K562 (cell line): ENCODE data around the gene ANKMY1. TPM values are rescaled to one million over a fixed set of nuclear protein-coding genes. Genes with fewer than 3 reads are reported as not detected.

Source experiments
- ATAC-seq: fragments of 200-7000 bp; cut with Tn5 transposase; 3 replicates; pipeline ENCODE4 v1.9.1; 2020; ENCODE audit warnings: moderate library complexity
- BruUV-seq: library from RNA; stranded (reverse); fragments of 400-500 nt; replicated peaks from 2 replicates; lab custom pipeline; 2021; lab: Mats Ljungman, UMichigan
- CTCF ChIA-PET: fragments of 300-600 bp; formaldehyde crosslinking; extraction: SDS; loops from one replicate; lab custom pipeline; 2021; ENCODE audit warnings: low intra/inter-chr PET ratio; lab: Yijun Ruan, JAX
- POLR2A ChIA-PET: fragments of 300-600, 350-650 bp; sonication (Branson Sonifier 250); formaldehyde crosslinking; extraction: SDS; loops from one replicate; lab custom pipeline; 2021; ENCODE audit warnings: antibody characterized with exemption, inconsistent platforms; lab: Yijun Ruan, JAX
- DNase-seq, 4 experiments: peaks; one replicate each; pipeline versions ENCODE4 v3.0.0 to v3.0.0-alpha.2; 2011 to 2018; ENCODE audit warnings: low spot score in 3 of 4, mixed read lengths in 3 of 4; ENCODE audit errors: extremely low read depth in 1 of 4
- FAIRE-seq: peaks from 2 replicates; lab custom pipeline; 2011; peaks lifted over from hg19 to GRCh38; lab: Jason Lieb, UNC
- H2AFZ ChIP-seq: 2 replicates; pipeline ENCODE4 v1.6.0; 2011; ENCODE audit warnings: low read depth, low read length, control low read depth, inconsistent platforms
- H3K27ac ChIP-seq: fragments of 200-600 bp; 3 replicates; pipeline ENCODE4 v1.8.0; 2011; ENCODE audit warnings: low read depth, mild to moderate bottlenecking, control low read depth, inconsistent platforms, low read length, moderate library complexity, mixed read lengths; ENCODE audit errors: extremely low read depth
- H3K27me3 ChIP-seq, 2 experiments: fragments of 300-600 bp in 1 of 2; 2 replicates in 1 of 2; 3 replicates in 1 of 2; pipeline versions ENCODE4 v1.6.0 to v1.8.0; 2011; ENCODE audit warnings: inconsistent platforms in 2 of 2, low read length in 2 of 2, mild to moderate bottlenecking in 1 of 2, mixed read lengths in 1 of 2, moderate library complexity in 1 of 2; ENCODE audit not compliant: control insufficient read depth in 2 of 2, insufficient read depth in 2 of 2
- H3K36me3 ChIP-seq: fragments of 300-600 bp; 3 replicates; pipeline ENCODE4 v1.8.0; 2011; ENCODE audit warnings: mild to moderate bottlenecking, low read length, inconsistent platforms; ENCODE audit not compliant: control insufficient read depth, insufficient read depth
- H3K4me1 ChIP-seq, 2 experiments: fragments of 200-600 bp in 1 of 2; replicated peaks in 1 of 2; 2 replicates in 1 of 2; 3 replicates in 1 of 2; pipeline versions ENCODE4 v1.5.1 to v1.8.0; 2011; ENCODE audit warnings: inconsistent platforms in 2 of 2, low read length in 2 of 2, mild to moderate bottlenecking in 1 of 2, mixed read lengths in 1 of 2, moderate library complexity in 1 of 2; ENCODE audit not compliant: control insufficient read depth in 2 of 2, insufficient read depth in 2 of 2
- H3K4me2 ChIP-seq: 2 replicates; pipeline ENCODE4 v1.6.1; 2011; ENCODE audit warnings: low read length, control low read depth, inconsistent platforms, mixed read lengths; ENCODE audit not compliant: insufficient read depth
- H3K4me3 ChIP-seq: fragments of 200-600 bp; sonication (generic), shearing (Covaris generic); 2 replicates; pipeline ENCODE4 v1.5.1; 2016; ENCODE audit warnings: control low read depth, inconsistent platforms
- H3K79me2 ChIP-seq: fragments of 200-600 bp; 3 replicates; pipeline ENCODE4 v1.8.0; 2011; ENCODE audit warnings: low read length, inconsistent platforms; ENCODE audit not compliant: control insufficient read depth, insufficient read depth
- H3K9ac ChIP-seq, 2 experiments: 2 replicates each; pipeline versions ENCODE4 v1.6.0 to v1.6.1; 2011; ENCODE audit warnings: low read depth in 2 of 2, low read length in 2 of 2, control low read depth in 1 of 2, inconsistent platforms in 1 of 2, mild to moderate bottlenecking in 1 of 2, mixed read lengths in 1 of 2; ENCODE audit not compliant: insufficient read depth in 1 of 2
- H3K9me1 ChIP-seq: one replicate; pipeline ENCODE4 v1.6.0; 2011; ENCODE audit warnings: inconsistent platforms, mild to moderate bottlenecking, low read length, moderate library complexity; ENCODE audit not compliant: control insufficient read depth, insufficient read depth
- H3K9me3 ChIP-seq: replicated peaks from 2 replicates; pipeline ENCODE4 v1.5.1; 2011; ENCODE audit warnings: low read depth, low read length, inconsistent platforms; ENCODE audit not compliant: control insufficient read depth, insufficient read depth
- H4K20me1 ChIP-seq: replicated peaks from 2 replicates; pipeline ENCODE4 v1.6.1; 2011; ENCODE audit warnings: low read length, inconsistent platforms, mixed read lengths; ENCODE audit not compliant: control insufficient read depth, insufficient read depth
- CBX3 ChIP-seq, 2 experiments: IDR thresholded peaks; 1 replicate in 1 of 2; 2 replicates in 1 of 2; pipeline ENCODE4 v1.6.1; 2012; ENCODE audit warnings: inconsistent platforms in 2 of 2, low read length in 2 of 2, borderline replicate concordance in 1 of 2, control low read depth in 1 of 2
- HNRNPL ChIP-seq: fragments of 200-400 bp; formaldehyde crosslinking; IDR thresholded peaks from 2 replicates; pipeline ENCODE4 v1.6.1; 2017; ENCODE audit warnings: low read depth, mild to moderate bottlenecking, low read length
- NR3C1 ChIP-seq: sonication (generic); formaldehyde crosslinking; IDR thresholded peaks from 2 replicates; pipeline ENCODE4 v1.8.1; 2022; ENCODE audit warnings: missing genetic modification reagents
- PHB2 ChIP-seq: fragments of 450-650 bp; IDR thresholded peaks from 2 replicates; pipeline ENCODE4 v1.6.1; 2017; ENCODE audit warnings: low read depth
- TRIM24 ChIP-seq, 2 experiments: fragments of 450-650 bp; IDR thresholded peaks; 2 replicates each; pipeline ENCODE4 v1.6.1; 2016
- TRIM28 ChIP-seq: fragments of 450-650 bp; IDR thresholded peaks from 2 replicates; pipeline ENCODE4 v1.6.1; 2017
- WGBS: fragments of 100-300 bp; shearing (Covaris generic); methylation state at CpG from one replicate; pipeline ENCODE4 v1.1.6; 2016; ENCODE audit warnings: low coverage, mixed read lengths; ENCODE audit not compliant: insufficient coverage; ENCODE audit errors: missing lambda C conversion rate; 5-methylcytosine and 5-hydroxymethylcytosine counted together
- in situ Hi-C: fragments of 300-500 bp; cut with MboI; formaldehyde crosslinking; loops from 4 replicates; pipeline ENCODE4 v1.15.0; 2018; ENCODE audit warnings: inconsistent platforms, mixed read lengths
- intact Hi-C: fragments of 100-400 bp; cut with micrococcal nuclease; formaldehyde crosslinking; loops from 2 replicates; pipeline ENCODE4 v1.14.2; 2022
- polyA plus RNA-seq, 8 experiments: library from polyadenylated mRNA; depleted of rRNA in 4 of 8; stranded (reverse) in 5 of 8; unstranded in 3 of 8; fragments of >200 nt; fragmentation: Nextera tagmentation in 2 of 8; fragmentation: Illumina TruSeq in 1 of 8; extraction: Ambion mirVana in 2 of 8; extraction: Trizol in 1 of 8; gene quantifications; 2 replicates each; pipeline versions ENCODE4 v1.2.1 to v1.2.3, GENCODE V29; 2011 to 2014; ENCODE audit warnings: inconsistent platforms in 1 of 8, missing spikeins in 1 of 8
- total RNA-seq, 7 experiments: library from RNA; depleted of rRNA in 6 of 7; stranded (reverse); fragments of >200 nt in 6 of 7; fragmentation: Illumina TruSeq in 2 of 7; extraction: Trizol in 2 of 7; gene quantifications; 2 replicates each; pipeline versions ENCODE4 v1.2.1 to v1.2.3, GENCODE V29; 2011 to 2021; ENCODE audit warnings: low replicate concordance in 1 of 7
- TF ChIP-seq, protein P1 (sequence below): fragments of 250-450 bp; sonication (Bioruptor Pico); IDR thresholded peaks from 2 replicates; pipeline ENCODE4 v1.5.0; 2020; ENCODE audit warnings: mild to moderate bottlenecking
- TF ChIP-seq, protein P2 (sequence below): fragments of 450-650 bp; IDR thresholded peaks from 2 replicates; pipeline ENCODE4 v1.6.1; 2018; ENCODE audit warnings: mild to moderate bottlenecking, low read depth; ENCODE audit not compliant: partially characterized antibody

The ANKMY1 gene
- total and polyA plus RNA-seq, 9 of the 15 experiments (the other 6 are each of a cell fraction or from before 2014, with no cell fraction given): 0.75 to 15.1 (median 11.7) TPM

GRCh38 chr2:240473211-240473610, 84.6 kb downstream of the ANKMY1 start:
- Histone ChIP-seq H3K4me2 (no peak overlapping the region), H3K27ac (no peak overlapping the region), H3K27me3 (no peaks in the 10 kb centered on the region), H3K9ac (no peak overlapping the region), H3K4me3 (no peak overlapping the region), H3K9me3 (no peaks in the 10 kb centered on the region; the same call in 1 of the 2 replicates), H3K4me1 (no peaks in the 10 kb centered on the region), H3K36me3 (no peaks in the 10 kb centered on the region), H4K20me1 (no peaks in the 10 kb centered on the region), H2AFZ (no peak overlapping the region), H3K9me1 (no peaks in the 10 kb centered on the region), H3K79me2 (no peaks in the 10 kb centered on the region)
- POLR2A ChIA-PET: no interaction called here
- 53% methylated on average over 4 of the region's 4 CpGs for WGBS
- TF ChIP-seq CBX3 (IDR thresholded peaks at IDR 0.05; ENCODE audit: borderline replicate concordance in 1 of 2, low read length in 2 of 2) (peak in 1 of 2 experiments; percentile 15; a peak in 1 of 3 replicates), NR3C1 (CRISPR knock-in tag) (no peak), TRIM24 (IDR thresholded peaks at IDR 0.05) (0 out of 4 replicates have a peak, but pooled peaks of 1 of the 2 experiments have one; percentile 17), PHB2 (no peak), TRIM28 (peak; percentile 68; the same call in 1 of the 2 replicates), HNRNPL (no peak)
- TF ChIP-seq, protein P1, sequence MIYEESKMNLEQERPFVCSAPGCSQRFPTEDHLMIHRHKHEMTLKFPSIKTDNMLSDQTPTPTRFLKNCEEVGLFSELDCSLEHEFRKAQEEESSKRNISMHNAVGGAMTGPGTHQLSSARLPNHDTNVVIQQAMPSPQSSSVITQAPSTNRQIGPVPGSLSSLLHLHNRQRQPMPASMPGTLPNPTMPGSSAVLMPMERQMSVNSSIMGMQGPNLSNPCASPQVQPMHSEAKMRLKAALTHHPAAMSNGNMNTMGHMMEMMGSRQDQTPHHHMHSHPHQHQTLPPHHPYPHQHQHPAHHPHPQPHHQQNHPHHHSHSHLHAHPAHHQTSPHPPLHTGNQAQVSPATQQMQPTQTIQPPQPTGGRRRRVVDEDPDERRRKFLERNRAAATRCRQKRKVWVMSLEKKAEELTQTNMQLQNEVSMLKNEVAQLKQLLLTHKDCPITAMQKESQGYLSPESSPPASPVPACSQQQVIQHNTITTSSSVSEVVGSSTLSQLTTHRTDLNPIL (CRISPR knock-in tag): no peak
- TF ChIP-seq, protein P2, sequence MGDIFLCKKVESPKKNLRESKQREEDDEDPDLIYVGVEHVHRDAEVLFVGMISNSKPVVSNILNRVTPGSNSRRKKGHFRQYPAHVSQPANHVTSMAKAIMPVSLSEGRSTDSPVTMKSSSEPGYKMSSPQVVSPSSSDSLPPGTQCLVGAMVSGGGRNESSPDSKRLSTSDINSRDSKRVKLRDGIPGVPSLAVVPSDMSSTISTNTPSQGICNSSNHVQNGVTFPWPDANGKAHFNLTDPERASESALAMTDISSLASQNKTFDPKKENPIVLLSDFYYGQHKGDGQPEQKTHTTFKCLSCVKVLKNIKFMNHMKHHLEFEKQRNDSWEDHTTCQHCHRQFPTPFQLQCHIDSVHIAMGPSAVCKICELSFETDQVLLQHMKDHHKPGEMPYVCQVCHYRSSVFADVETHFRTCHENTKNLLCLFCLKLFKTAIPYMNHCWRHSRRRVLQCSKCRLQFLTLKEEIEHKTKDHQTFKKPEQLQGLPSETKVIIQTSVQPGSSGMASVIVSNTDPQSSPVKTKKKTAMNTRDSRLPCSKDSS: peak; percentile 84
- intact Hi-C loops (no loop called here), in situ Hi-C loops (no loop called here)
- DNase-seq: no peak
- no peak for FAIRE-seq
- CTCF ChIA-PET: no interaction called here
- no TSS peak for BruUV-seq
- no peak for ATAC-seq
